Ovary (tissue), 9 donors: ENCODE data around the gene GSTT4. TPM values are rescaled to one million over a fixed set of nuclear protein-coding genes. Genes with fewer than 3 reads are reported as not detected.

Experiments used
- DNase-seq, 5 donors: peaks; one replicate each; pipeline ENCODE4 v3.0.0-alpha.2; 2019 to 2020
- H3K27ac ChIP-seq, 2 donors: fragments of 200-600 bp; one replicate each; pipeline versions ENCODE4 v1.5.1 to v1.8.0; 2019 to 2022
- H3K27me3 ChIP-seq: fragments of 200-600 bp; one replicate; pipeline ENCODE4 v1.8.0; 2022
- H3K36me3 ChIP-seq: fragments of 200-600 bp; sonication (generic); one replicate; pipeline ENCODE4 v1.5.1; 2019
- H3K4me1 ChIP-seq: one replicate; pipeline ENCODE4 v1.8.1; 2013; ENCODE audit warnings: mild to moderate bottlenecking, moderate library complexity; ENCODE audit not compliant: insufficient read depth
- H3K4me3 ChIP-seq: fragments of 200-600 bp; sonication (generic); one replicate; pipeline ENCODE4 v1.5.1; 2017
- H3K9me3 ChIP-seq, 2 donors: fragments of 200-600 bp in 1 of 2; sonication (generic) in 1 of 2; one replicate each; pipeline versions ENCODE4 v1.5.1 to v1.8.1; 2013 to 2019; ENCODE audit warnings: mild to moderate bottlenecking in 1 of 2, moderate library complexity in 1 of 2
- CTCF ChIP-seq, 3 donors: fragments of 450-650 bp in 2 of 3; fragments of 200-600 bp in 1 of 3; IDR thresholded peaks; one replicate each; pipeline versions ENCODE4 v1.5.1 to v1.8.0; 2016 to 2022; ENCODE audit warnings: antibody characterized with exemption in 3 of 3, mild to moderate bottlenecking in 1 of 3
- EP300 ChIP-seq: sonication (generic); formaldehyde crosslinking; IDR thresholded peaks from one replicate; pipeline ENCODE4 v1.6.1; 2017; ENCODE audit warnings: antibody characterized with exemption
- POLR2A ChIP-seq: fragments of 450-650 bp; IDR thresholded peaks from one replicate; pipeline ENCODE4 v1.6.1; 2017; ENCODE audit warnings: antibody characterized with exemption, mild to moderate bottlenecking, moderate library complexity
- WGBS, 3 donors: extraction: QIAGEN DNeasy Blood & Tissue Kit in 1 of 3; methylation state at CpG; one replicate each; pipeline versions ENCODE4 v1.1.5 to v1.1.7; 2013 to 2017; 5-methylcytosine and 5-hydroxymethylcytosine counted together
- intact Hi-C, 4 donors: fragments of 100-400 bp; cut with DNase I; formaldehyde crosslinking; loops; one replicate each; pipeline versions ENCODE4 v1.11.0 to v1.15.1; 2022 to 2023
- polyA plus RNA-seq, 2 donors: library from polyadenylated mRNA; stranded (reverse); fragments of 200-250 nt in 1 of 2; fragments of 350-450 nt in 1 of 2; fragmentation: Illumina TruSeq in 1 of 2; extraction: RNeasy Lipid Tissue Mini Kit (QIAGEN cat#74804) in 1 of 2; gene quantifications; one replicate each; pipeline ENCODE4 v1.2.3, GENCODE V29; 2013 to 2014
- total RNA-seq, 7 donors: library from RNA; depleted of rRNA in 2 of 7; stranded (reverse); fragments of >200 nt in 2 of 7; fragmentation: NEBNext Ultra II Directional in 3 of 7; extraction: Animal tissue kit (Norgen Biotek cat#: 25700) in 3 of 7; gene quantifications; one replicate each; pipeline versions ENCODE4 v1.1.0 to v1.2.4, GENCODE V29; 2016 to 2023
- donor health status: DM: no; HTN: no; CAD: no; lungs with moderate emphysema.
- donor health status: DM: no; HTN: no; CAD: no.
- donor health status: Bipolar disorder and iron deficiency.
- donor health status: DM: yes; HTN: yes; CAD: no.
- donor health status: DM: no; HTN: no; CAD: no.
- donor health status: DM: yes; HTN: yes; CAD: no.

Gene GSTT4
- total and polyA plus RNA-seq, 9 donors, result not detected

GRCh38 chr22:24033731-24034130 lies 28.5 kb upstream of the GSTT4 start:
- DNase-seq, result no peak
- Histone ChIP-seq H3K36me3 (no peaks in the 10 kb centered on the region), H3K9me3 (no peaks in the 10 kb centered on the region), H3K4me1 (peaks cover 2% of the 10 kb centered on the region), H3K27me3 (no peaks in the 10 kb centered on the region), H3K27ac (no peak overlapping the region), H3K4me3 (no peak overlapping the region)
- intact Hi-C loops, result no loop called here
- WGBS, 3 donors, result 85 to 90% (median 85%) methylated on average over 4 of the region's 4 CpGs
- TF ChIP-seq POLR2A, result no peak
- TF ChIP-seq EP300, result no peak
- TF ChIP-seq CTCF (IDR thresholded peaks at IDR 0.05), result no peak

- intact Hi-C loops, result no loop called here
- H3K36me3 ChIP-seq, result no peaks in the 10 kb centered on the region
- H3K4me3 ChIP-seq, result no peak overlapping the region
- no peak overlapping the region for H3K27ac ChIP-seq
- TF ChIP-seq CTCF (IDR thresholded peaks at IDR 0.05) (no peak), POLR2A (no peak), EP300 (no peak)
- H3K9me3 ChIP-seq, result no peaks in the 10 kb centered on the region
- no peaks in the 10 kb centered on the region for H3K27me3 ChIP-seq
- DNase-seq, result no peak
- peaks cover 2% of the 10 kb centered on the region for H3K4me1 ChIP-seq
Measured at GRCh38 chr22:24030186-24030702, 25.0 kb upstream of the GSTT4 start.

GRCh38 chr22:24029304-24029703 lies 24.1 kb upstream of the GSTT4 start:
- Histone ChIP-seq H3K4me3 (no peak overlapping the region), H3K36me3 (no peaks in the 10 kb centered on the region), H3K27me3 (no peaks in the 10 kb centered on the region), H3K27ac (no peak overlapping the region), H3K9me3 (no peaks in the 10 kb centered on the region), H3K4me1 (peaks cover 2% of the 10 kb centered on the region)
- TF ChIP-seq CTCF (IDR thresholded peaks at IDR 0.05), result no peak
- no peak for TF ChIP-seq EP300
- TF ChIP-seq POLR2A, result no peak
- intact Hi-C loops, result no loop called here
- 93 to 97% (median 94%) methylated on average over 3 of the region's 3 CpGs for WGBS, 3 donors
- no peak for DNase-seq

DNA sequence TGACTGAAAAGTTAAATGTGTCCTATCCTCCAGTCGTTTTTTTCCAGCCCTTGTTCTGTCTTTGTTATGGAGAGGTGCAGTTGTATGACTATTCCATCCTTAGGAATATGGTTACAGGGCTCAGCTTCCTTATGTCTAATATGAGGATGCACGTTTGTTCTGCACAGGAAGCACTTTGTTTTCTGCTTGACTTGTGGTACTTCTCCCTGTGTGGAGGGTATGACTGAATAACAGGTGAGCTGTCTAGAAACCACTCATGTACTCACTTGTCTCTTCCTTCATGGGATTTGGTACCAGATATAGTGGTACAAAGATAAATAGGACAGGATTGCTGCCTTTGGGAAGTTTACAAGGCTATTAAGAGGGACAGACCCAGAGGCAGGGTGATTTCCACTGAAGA lies 23.3 kb upstream of the GSTT4 start:
- Histone ChIP-seq H3K4me1 (no peaks in the 10 kb centered on the region), H3K9me3 (no peaks in the 10 kb centered on the region), H3K27ac (no peak overlapping the region), H3K36me3 (no peaks in the 10 kb centered on the region), H3K27me3 (no peaks in the 10 kb centered on the region), H3K4me3 (no peak overlapping the region)
- WGBS, 3 donors, result 31 to 44% (median 37%) methylated on average over 2 of the region's 2 CpGs
- no peak for TF ChIP-seq EP300
- TF ChIP-seq POLR2A, result no peak
- TF ChIP-seq CTCF (IDR thresholded peaks at IDR 0.05), result no peak
- no peak for DNase-seq
- intact Hi-C loops, result no loop called here

GRCh38 chr22:24027991-24028390 lies 22.7 kb upstream of the GSTT4 start:
- Histone ChIP-seq H3K27me3 (no peaks in the 10 kb centered on the region), H3K36me3 (no peaks in the 10 kb centered on the region), H3K4me3 (no peak overlapping the region), H3K9me3 (no peaks in the 10 kb centered on the region), H3K4me1 (no peaks in the 10 kb centered on the region), H3K27ac (no peak overlapping the region)
- DNase-seq, result no peak
- 73 to 85% (median 73%) methylated on average over 2 of the region's 2 CpGs for WGBS, 3 donors
- no peak for TF ChIP-seq EP300
- TF ChIP-seq CTCF (IDR thresholded peaks at IDR 0.05), result no peak
- no peak for TF ChIP-seq POLR2A
- intact Hi-C loops, result no loop called here
